Activated B cell treated with CpG ODN at 0.5 μM for 24 hours (primary cell): ENCODE data around the gene ITGA11. TPM values are rescaled to one million over a fixed set of nuclear protein-coding genes. Genes with fewer than 3 reads are reported as not detected.

Source experiments
- ATAC-seq: fragments of 200-7000 bp; cut with Tn5 transposase; one replicate; pipeline ENCODE4 v1.10.0; 2021; ENCODE audit warnings: low read depth, mild to moderate bottlenecking, moderate library complexity
- CTCF ChIA-PET: fragments of 350-600 bp; sonication (Branson Sonifier 250); formaldehyde crosslinking; loops from one replicate; lab custom pipeline; 2021; ENCODE audit warnings: antibody characterized with exemption; lab: Charles Lee
- POLR2A ChIA-PET: fragments of 350-600 bp; sonication (Branson Sonifier 250); formaldehyde crosslinking; loops from one replicate; lab custom pipeline; 2021; ENCODE audit warnings: antibody characterized with exemption; lab: Charles Lee
- DNase-seq: peaks from one replicate; pipeline ENCODE4 v3.0.0; 2022
- H3K27ac Mint-ChIP-seq: one replicate; pipeline ENCODE4 v1.8.0; 2020; ENCODE audit warnings: mixed read lengths
- H3K27me3 Mint-ChIP-seq: one replicate; pipeline ENCODE4 v1.8.0; 2021; ENCODE audit warnings: mixed read lengths
- H3K36me3 Mint-ChIP-seq: one replicate; pipeline ENCODE4 v1.8.0; 2021; ENCODE audit warnings: low read depth, mixed read lengths
- H3K4me1 Mint-ChIP-seq: one replicate; pipeline ENCODE4 v1.8.0; 2021; ENCODE audit warnings: mixed read lengths
- H3K4me3 Mint-ChIP-seq: one replicate; pipeline ENCODE4 v1.8.0; 2020; ENCODE audit warnings: mild to moderate bottlenecking, mixed read lengths
- H3K9me3 Mint-ChIP-seq: one replicate; pipeline ENCODE4 v1.8.0; 2020; ENCODE audit warnings: mixed read lengths
- intact Hi-C: fragments of 100-400 bp; cut with micrococcal nuclease; formaldehyde crosslinking; loops from one replicate; pipeline ENCODE4 v1.15.1; 2024
- total RNA-seq: library from RNA; stranded (reverse); gene quantifications from 2 replicates; pipeline ENCODE4 v1.2.3, GENCODE V29; 2022
- TF ChIP-seq, protein P1 (sequence below): fragments of 200-600 bp; IDR thresholded peaks from one replicate; pipeline ENCODE4 v1.8.0; 2022; ENCODE audit warnings: antibody characterized with exemption, mild to moderate bottlenecking

The ITGA11 gene
- not detected in 2 replicates for total RNA-seq

DNA sequence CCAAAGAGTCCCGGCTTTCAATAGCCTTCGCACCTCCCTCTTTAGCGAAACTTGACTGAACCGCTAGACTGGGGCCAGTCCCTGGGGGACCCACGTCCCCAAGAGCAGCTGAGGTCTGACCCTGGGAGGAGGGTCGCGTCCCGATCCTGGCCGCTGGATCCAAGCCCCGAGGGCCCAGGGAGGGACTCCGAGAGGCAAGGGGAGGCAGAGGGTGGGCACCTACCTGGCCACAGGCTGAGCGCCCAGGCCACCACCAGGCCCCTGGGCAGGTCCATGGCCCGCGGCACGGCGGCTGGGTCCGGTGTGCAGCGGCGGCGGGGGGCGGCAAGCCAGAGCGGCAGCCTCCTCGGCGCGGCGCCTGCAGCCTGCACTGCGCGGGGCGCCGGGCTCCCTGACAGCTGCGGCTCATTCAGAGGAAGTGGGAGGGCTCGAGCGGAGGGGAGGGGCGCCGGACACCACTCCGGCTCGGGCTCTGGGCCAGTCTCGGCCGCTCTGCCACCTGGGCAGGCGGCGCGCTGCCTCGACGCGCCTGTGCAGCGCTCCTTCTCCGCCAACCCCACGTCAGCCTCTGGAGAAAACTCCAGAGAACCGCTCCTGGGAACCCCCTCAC lies at the start of gene ITGA11:
Gene ITGA11 (minus strand): TSS at position 372 of the 610 bp plus-strand sequence. CDS start 97 bp downstream, at position 275.
- no peak for ATAC-seq
- H3K36me3 Mint-ChIP-seq, result no peaks in the 10 kb centered on the region
- no peaks in the 10 kb centered on the region for H3K9me3 Mint-ChIP-seq
- DNase-seq, result no peak
- no peak within 1 kb of the TSS for H3K27ac Mint-ChIP-seq
- TF ChIP-seq, protein P1, sequence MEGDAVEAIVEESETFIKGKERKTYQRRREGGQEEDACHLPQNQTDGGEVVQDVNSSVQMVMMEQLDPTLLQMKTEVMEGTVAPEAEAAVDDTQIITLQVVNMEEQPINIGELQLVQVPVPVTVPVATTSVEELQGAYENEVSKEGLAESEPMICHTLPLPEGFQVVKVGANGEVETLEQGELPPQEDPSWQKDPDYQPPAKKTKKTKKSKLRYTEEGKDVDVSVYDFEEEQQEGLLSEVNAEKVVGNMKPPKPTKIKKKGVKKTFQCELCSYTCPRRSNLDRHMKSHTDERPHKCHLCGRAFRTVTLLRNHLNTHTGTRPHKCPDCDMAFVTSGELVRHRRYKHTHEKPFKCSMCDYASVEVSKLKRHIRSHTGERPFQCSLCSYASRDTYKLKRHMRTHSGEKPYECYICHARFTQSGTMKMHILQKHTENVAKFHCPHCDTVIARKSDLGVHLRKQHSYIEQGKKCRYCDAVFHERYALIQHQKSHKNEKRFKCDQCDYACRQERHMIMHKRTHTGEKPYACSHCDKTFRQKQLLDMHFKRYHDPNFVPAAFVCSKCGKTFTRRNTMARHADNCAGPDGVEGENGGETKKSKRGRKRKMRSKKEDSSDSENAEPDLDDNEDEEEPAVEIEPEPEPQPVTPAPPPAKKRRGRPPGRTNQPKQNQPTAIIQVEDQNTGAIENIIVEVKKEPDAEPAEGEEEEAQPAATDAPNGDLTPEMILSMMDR, result no peak
- no peak within 1 kb of the TSS for H3K4me3 Mint-ChIP-seq
- peaks cover 45% of the 10 kb centered on the region for H3K27me3 Mint-ChIP-seq
- intact Hi-C loops, result no loop called here
- ChIA-PET POLR2A (no interaction called here), CTCF (no interaction called here)
- peaks cover 6% of the 10 kb centered on the region for H3K4me1 Mint-ChIP-seq

DNA sequence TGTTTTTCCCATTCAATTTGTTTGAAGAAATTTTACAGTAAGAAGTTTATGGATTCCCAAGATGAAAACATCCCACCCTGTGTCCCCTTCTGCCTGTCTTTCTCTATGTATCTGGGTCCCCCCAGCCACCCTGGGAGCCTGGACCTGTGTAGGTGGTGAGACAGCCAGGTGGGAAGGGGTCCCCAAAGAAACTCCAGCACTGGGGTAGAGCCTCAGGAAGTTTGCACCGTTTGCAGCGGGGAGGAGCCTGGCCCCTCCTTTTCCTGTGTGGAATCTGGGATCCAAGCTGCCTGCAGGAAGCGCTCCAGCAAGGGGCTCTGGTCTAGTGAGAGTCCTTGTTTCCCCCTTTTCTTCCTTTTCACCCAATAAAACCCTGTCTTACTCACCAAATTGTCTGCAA lies 49.4 kb upstream of the ITGA11 start:
- H3K4me3 Mint-ChIP-seq, result no peak overlapping the region
- TF ChIP-seq, protein P1, result no peak
- no peak overlapping the region for H3K27ac Mint-ChIP-seq
- ATAC-seq (no peak), DNase-seq (no peak)
- intact Hi-C loops, result no loop called here
- no peaks in the 10 kb centered on the region for H3K4me1 Mint-ChIP-seq
- ChIA-PET CTCF (no interaction called here), POLR2A (no interaction called here)
- no peaks in the 10 kb centered on the region for H3K36me3 Mint-ChIP-seq
- H3K27me3 Mint-ChIP-seq, result peaks cover 28% of the 10 kb centered on the region
- no peaks in the 10 kb centered on the region for H3K9me3 Mint-ChIP-seq

GRCh38 chr15:68480296-68480695 lies 48.3 kb upstream of the ITGA11 start:
- POLR2A ChIA-PET, result no interaction called here

DNA sequence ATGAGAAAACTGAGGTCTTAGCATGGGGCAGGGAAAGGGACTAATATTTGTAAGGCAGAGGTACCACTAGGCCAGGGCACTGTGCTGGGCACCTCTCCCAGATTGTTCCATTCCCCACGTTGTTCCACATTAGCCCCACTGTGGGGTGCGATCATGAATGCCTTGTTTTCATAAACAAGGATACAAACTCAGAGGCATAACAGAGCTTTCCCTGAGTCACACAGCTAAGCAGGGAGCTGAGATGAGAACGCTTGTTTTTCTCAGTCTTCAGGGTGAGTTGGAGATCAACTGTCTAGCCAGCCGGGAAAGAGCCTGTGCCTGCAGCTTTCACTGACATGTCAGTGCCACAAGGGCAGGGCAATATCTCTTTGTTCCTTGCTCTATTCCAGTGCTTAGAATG lies 47.9 kb upstream of the ITGA11 start:
- Mint-ChIP-seq H3K4me1 (no peaks in the 10 kb centered on the region), H3K27me3 (peaks cover 26% of the 10 kb centered on the region), H3K36me3 (no peaks in the 10 kb centered on the region), H3K27ac (no peak overlapping the region), H3K4me3 (no peak overlapping the region), H3K9me3 (no peaks in the 10 kb centered on the region)
- CTCF ChIA-PET, result no interaction called here
- ATAC-seq (no peak), DNase-seq (no peak)
- POLR2A ChIA-PET, result no interaction called here
- TF ChIP-seq, protein P1, result no peak
- intact Hi-C loops, result no loop called here

More at GRCh38 chr15:68480296-68480695, 48.3 kb upstream of the ITGA11 start:
- TF ChIP-seq, protein P1, result no peak
- H3K27me3 Mint-ChIP-seq, result peaks cover 28% of the 10 kb centered on the region
- CTCF ChIA-PET, result no interaction called here
- no peaks in the 10 kb centered on the region for H3K9me3 Mint-ChIP-seq
- H3K36me3 Mint-ChIP-seq, result no peaks in the 10 kb centered on the region
- no peak overlapping the region for H3K27ac Mint-ChIP-seq
- H3K4me3 Mint-ChIP-seq, result no peak overlapping the region
- intact Hi-C loops, result no loop called here
- ATAC-seq, result no peak
- H3K4me1 Mint-ChIP-seq, result no peaks in the 10 kb centered on the region
- DNase-seq, result no peak

DNA sequence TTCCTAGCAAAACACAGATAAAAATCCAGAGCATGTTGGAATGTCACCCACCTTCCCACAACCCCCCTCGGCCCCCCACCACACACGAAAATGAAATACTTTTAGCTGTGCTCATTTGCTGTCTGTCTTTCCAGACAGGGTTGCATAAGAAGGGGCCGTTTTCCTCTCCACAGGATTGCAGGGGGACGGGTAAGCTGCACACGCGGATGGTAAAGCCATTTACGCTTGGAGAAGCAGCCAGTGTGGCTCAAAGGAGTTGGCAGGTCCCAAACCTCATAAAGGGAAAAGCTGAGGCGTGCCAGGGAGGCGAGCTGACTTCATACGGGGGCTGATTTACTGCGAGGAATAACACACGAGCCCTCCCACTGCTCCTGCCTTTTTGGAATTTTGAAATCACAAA lies 47.4 kb upstream of the ITGA11 start:
- ChIA-PET CTCF (no interaction called here), POLR2A (no interaction called here)
- Mint-ChIP-seq H3K27me3 (peaks cover 25% of the 10 kb centered on the region), H3K9me3 (no peaks in the 10 kb centered on the region), H3K27ac (no peak overlapping the region), H3K4me3 (no peak overlapping the region), H3K36me3 (no peaks in the 10 kb centered on the region), H3K4me1 (no peaks in the 10 kb centered on the region)
- ATAC-seq, result no peak
- intact Hi-C loops, result no loop called here
- TF ChIP-seq, protein P1, result no peak
- DNase-seq, result no peak
